Coronary artery (tissue), 2 donors: ENCODE measurements around the gene FFAR1.

Experiments used
- DNase-seq: peaks from one replicate; pipeline ENCODE4 v3.0.0-alpha.2; 2017; ENCODE audit warnings: low spot score
- H3K27ac ChIP-seq, 2 donors: fragments of 200-600 bp; sonication (generic); one replicate each; pipeline ENCODE4 v1.5.1; 2016 to 2019
- H3K4me3 ChIP-seq: fragments of 200-600 bp; sonication (generic); 2 replicates; pipeline ENCODE4 v1.5.1; 2016; ENCODE audit warnings: mild to moderate bottlenecking, moderate library complexity
- CTCF ChIP-seq: fragments of 200-600 bp; sonication (generic); IDR thresholded peaks from one replicate; pipeline ENCODE4 v1.5.1; 2019; ENCODE audit warnings: antibody characterized with exemption

The FFAR1 gene

GRCh38 chr19:35389192-35389861 lies 41.6 kb downstream of the FFAR1 start:
- Histone ChIP-seq H3K4me3 (no peak overlapping the region), H3K27ac (no peak overlapping the region)
- DNase-seq = no peak
- no peak for TF ChIP-seq CTCF

GRCh38 chr19:35392742-35393715 lies 45.3 kb downstream of the FFAR1 start:
- no peak overlapping the region for H3K27ac ChIP-seq
- TF ChIP-seq CTCF = no peak
- H3K4me3 ChIP-seq = no peak overlapping the region
- DNase-seq = no peak

GRCh38 chr19:35395382-35396199 lies 47.9 kb downstream of the FFAR1 start:
- DNase-seq = no peak
- no peak for TF ChIP-seq CTCF
- no peak overlapping the region for H3K27ac ChIP-seq
- H3K4me3 ChIP-seq = no peak overlapping the region

GRCh38 chr19:35396240-35396885 lies 48.7 kb downstream of the FFAR1 start:
- no peak overlapping the region for H3K27ac ChIP-seq

GRCh38 chr19:35397064-35397463 lies 49.4 kb downstream of the FFAR1 start:
- no peak for TF ChIP-seq CTCF

More at GRCh38 chr19:35396240-35396885, 48.7 kb downstream of the FFAR1 start:
- H3K4me3 ChIP-seq = no peak overlapping the region
- DNase-seq = no peak
- no peak for TF ChIP-seq CTCF

More at GRCh38 chr19:35397064-35397463, 49.4 kb downstream of the FFAR1 start:
- Histone ChIP-seq H3K27ac (no peak overlapping the region), H3K4me3 (no peak overlapping the region)
- DNase-seq = no peak
